HG03432 (cell line): Measurements from ENCODE around the gene PCCB.
"Not testable (repeated sequence)": the region's sequence is repeated elsewhere in the genome, so short reads cannot be mapped to it uniquely, and the experiment has no call there.

Source experiments
- ATAC-seq: cut with Tn5 transposase; IDR thresholded peaks from one replicate; pipeline ENCODE4 v1.9.1; 2021; ENCODE audit warnings: mild to moderate bottlenecking, moderate library complexity; ENCODE audit not compliant: unreplicated experiment

The PCCB gene

GRCh38 chr3:136250059-136250902 lies at the start of gene PCCB:
TSS of gene PCCB (plus strand) at chr3:136250340. CDS start at chr3:136250376, 36 bp downstream.
- peak; percentile 98 for ATAC-seq

GRCh38 chr3:136207489-136208115 lies 42.5 kb upstream of the PCCB start:
- ATAC-seq = no peak

- no peak for ATAC-seq
Measured at GRCh38 chr3:136209921-136210320, 40.2 kb upstream of the PCCB start.

- no peak for ATAC-seq
Measured at GRCh38 chr3:136211547-136211946, 38.6 kb upstream of the PCCB start.

GRCh38 chr3:136222746-136223145 lies 27.4 kb upstream of the PCCB start:
- ATAC-seq = not testable (repeated sequence)

GRCh38 chr3:136232413-136232812 lies 17.7 kb upstream of the PCCB start:
- no peak for ATAC-seq

- ATAC-seq = no peak
Measured at GRCh38 chr3:136235545-136235944, 14.6 kb upstream of the PCCB start.

- ATAC-seq = no peak
Measured at GRCh38 chr3:136236109-136236508, 14.0 kb upstream of the PCCB start.

GRCh38 chr3:136237103-136237502 lies 13.0 kb upstream of the PCCB start:
- no peak for ATAC-seq

- ATAC-seq = no peak
Measured at GRCh38 chr3:136237961-136238649, 12.0 kb upstream of the PCCB start.

GRCh38 chr3:136239094-136239493 lies 11.0 kb upstream of the PCCB start:
- ATAC-seq = no peak

GRCh38 chr3:136245691-136246090 lies 4.4 kb upstream of the PCCB start:
- ATAC-seq = no peak

GRCh38 chr3:136247436-136247835 lies 2.7 kb upstream of the PCCB start:
- ATAC-seq = no peak

GRCh38 chr3:136247855-136248590 lies 2.1 kb upstream of the PCCB start:
- no peak for ATAC-seq

GRCh38 chr3:136249091-136249490 lies 1.0 kb upstream of the PCCB start:
- ATAC-seq = no peak

GRCh38 chr3:136249593-136249992 lies 547 bp upstream of the PCCB start:
- no peak for ATAC-seq

GRCh38 chr3:136250903-136251460 lies 842 bp downstream of the PCCB start:
- ATAC-seq = peak; percentile 21

- ATAC-seq = peak; percentile 9
Measured at GRCh38 chr3:136251511-136251910, 1.4 kb downstream of the PCCB start.

- no peak for ATAC-seq
Measured at GRCh38 chr3:136255672-136256406, 5.7 kb downstream of the PCCB start.

GRCh38 chr3:136258199-136258598 lies 8.1 kb downstream of the PCCB start:
- no peak for ATAC-seq
